ENCODE results near the gene ONECUT3. TPM values are rescaled to one million over a fixed set of nuclear protein-coding genes. Genes with fewer than 3 reads are reported as not detected.

Gene ONECUT3
- polyA plus RNA-seq, 3 donors, result 0.04 to 0.08 TPM; not detected in 1

DNA sequence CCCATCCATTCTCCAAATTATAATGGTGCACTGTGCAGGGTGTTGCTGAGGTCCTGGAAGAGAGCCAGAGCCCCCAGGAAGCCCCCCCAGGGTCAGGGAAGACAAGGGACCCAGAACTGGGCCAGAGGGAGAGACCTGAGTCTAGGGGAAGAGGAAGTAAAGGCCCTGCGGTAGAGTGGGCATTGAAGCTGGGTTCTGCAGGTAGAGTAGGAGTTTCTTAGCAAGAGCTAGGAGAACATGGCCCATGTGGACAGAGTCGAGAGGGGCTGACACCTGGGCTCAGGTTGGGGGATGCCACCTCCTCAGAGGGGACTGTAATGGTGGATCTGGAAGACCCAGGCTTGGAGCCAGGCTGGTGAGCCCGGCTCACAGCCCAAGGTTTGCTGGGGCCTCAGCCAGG lies 17.0 kb upstream of the ONECUT3 start:
- no peak for DNase-seq (ENCODE audit: extremely low read depth in 1 of 11, low read depth in 9 of 11, low spot score in 4 of 11)

DNA sequence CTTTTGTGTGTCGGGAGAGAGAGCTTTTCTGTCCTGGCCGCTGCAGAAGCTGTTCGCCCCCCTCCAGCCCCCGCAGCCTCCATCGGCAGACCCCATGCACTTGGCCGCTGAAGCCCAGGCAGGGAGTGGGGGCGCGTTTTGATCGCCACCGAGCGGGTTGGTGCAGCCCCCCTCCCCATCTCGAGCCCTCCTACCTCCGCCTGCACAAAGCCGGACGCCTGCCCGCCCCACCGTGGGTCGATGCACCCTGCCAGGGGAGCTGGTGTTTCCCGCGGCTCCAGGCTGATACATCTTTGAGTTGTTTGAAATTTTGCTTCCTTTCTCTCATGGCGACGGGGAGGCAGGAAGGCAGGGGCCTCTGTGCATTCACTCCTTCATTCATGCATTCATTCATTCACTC lies 16.4 kb upstream of the ONECUT3 start:
- no peak for DNase-seq (ENCODE audit: extremely low read depth in 1 of 11, low read depth in 9 of 11, low spot score in 4 of 11)

DNA sequence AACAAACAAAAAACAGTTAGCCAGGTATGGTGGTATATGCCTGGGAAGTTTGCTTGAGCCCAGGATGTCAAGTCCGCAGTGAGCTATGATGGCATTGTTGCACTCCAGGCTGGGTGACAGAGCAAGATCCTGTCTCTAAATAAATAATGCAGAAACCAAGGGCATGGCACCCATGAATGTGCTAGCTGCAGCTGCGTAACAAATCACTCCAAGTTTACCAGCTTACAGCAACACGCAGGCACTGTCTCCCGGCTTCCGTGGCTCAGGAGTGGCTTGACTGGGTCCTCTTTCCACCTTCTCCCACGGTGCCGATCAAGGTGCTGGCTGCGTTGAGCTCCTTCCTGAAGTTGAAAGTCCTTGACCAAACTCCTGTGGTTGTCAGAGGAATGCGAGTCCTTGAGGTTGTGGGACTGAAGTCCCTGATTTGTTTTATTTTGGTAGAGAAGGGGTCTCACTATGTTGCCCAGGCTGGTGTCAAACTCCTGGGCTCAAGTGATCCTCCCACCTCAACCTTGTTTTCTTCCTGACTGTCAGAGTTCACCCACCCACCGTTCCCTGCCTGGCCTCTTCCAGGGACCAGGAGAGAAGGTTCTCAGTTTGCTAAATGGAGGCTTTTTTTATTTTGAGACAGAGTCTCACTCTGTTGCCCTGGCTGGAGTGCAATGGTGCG lies 13.2 kb upstream of the ONECUT3 start:
- no peak for DNase-seq (ENCODE audit: extremely low read depth in 1 of 11, low read depth in 9 of 11, low spot score in 4 of 11)

DNA sequence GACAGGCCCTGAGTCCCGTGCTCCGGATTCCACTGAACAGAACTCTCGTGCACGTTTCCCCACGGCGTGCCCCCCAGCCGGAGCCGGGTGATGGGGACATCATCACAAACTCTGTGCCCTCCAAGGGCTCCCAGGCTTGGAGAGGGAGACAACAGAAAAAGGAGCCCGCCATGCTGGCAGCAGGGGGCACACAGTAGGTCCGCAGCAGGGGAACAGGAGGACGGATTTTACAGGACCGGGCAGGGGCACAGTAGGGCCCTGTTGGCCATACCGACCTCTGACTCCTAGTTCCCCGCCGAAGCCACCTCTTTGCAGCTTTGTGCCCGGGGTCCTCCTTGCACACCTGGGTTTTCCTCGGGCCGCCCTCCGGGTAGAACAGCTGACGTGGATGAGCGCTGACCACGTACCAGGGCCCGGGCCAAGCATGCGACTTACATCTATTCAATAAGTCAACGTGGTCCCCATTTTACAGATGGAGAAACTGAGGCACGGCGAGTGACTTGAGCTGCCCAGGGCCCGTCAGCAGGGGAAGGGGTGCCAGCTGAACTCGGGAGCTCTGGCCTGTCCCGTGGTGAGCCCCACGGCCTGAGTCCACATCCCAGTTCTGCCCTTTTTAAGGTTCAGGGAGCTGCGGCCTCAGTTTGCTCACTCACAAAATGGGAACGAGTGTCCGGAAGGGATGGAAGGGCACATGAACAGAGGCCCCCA lies 10.2 kb upstream of the ONECUT3 start:
- no peak for DNase-seq (ENCODE audit: extremely low read depth in 1 of 11, low read depth in 9 of 11, low spot score in 4 of 11)

DNA sequence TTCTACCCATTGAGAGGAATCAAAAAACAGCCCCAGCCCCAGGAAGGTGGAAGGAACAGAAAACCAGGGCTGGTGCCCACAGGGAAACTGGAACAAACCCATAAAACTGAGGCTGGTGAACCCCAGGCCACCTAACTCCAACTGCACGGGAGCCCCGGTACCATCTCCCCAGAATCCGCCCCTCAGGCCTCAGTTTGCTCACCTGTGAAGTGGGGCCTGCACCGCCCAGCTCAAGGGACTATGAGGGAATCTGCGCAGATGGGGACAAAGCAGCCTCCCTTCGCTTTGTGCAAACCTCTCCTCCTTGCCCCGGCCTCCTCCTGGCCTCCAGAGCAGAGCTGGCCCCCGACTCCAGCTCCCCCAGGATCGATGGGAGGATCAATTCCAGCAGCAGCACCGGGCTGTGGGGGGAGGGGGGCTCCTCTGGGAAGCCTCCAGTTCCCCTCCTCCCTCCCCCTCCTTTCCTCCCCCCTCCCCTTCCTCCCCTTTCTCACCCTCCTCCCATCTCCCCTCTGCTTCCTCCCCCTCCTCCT lies 9.1 kb upstream of the ONECUT3 start:
- no peak for DNase-seq (ENCODE audit: extremely low read depth in 1 of 11, low read depth in 9 of 11, low spot score in 4 of 11)

DNA sequence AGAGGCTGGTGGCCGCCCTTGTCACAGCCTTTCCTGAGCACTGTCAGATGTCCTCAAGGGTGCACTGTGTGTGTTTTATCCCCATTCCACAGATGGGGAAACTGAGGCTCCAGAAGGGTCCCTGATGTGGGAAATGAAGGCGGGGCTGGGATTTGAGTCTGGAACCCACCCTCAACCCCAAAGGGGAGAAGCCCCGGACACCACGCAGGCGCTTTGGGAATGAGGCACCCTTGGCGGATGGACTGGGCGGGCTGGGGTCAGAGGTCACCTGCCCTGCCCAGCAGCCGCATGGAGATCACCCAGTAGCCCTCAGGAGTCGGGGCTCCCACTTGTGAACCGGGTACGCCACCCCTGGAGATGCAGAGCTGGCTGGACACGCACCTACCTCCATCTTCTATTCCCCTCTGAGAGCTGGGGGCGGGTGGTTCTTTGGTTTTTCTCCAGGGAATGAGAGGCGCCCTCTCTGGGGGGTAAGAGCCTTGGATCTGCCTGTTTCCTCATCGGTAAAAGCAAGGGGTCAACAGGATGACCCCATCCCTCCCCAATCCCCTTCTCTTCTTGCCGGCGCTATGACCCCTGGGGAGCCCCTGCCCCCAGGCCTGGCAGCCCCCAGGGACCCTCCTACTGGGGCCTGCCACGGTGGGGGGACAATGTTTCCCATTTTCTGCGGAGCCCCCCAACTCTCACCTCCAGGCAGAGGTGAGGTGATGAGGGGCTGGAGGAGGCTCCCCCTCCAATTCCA lies 8.3 kb upstream of the ONECUT3 start:
- DNase-seq (ENCODE audit: extremely low read depth in 1 of 11, low read depth in 9 of 11, low spot score in 4 of 11), result no peak

DNA sequence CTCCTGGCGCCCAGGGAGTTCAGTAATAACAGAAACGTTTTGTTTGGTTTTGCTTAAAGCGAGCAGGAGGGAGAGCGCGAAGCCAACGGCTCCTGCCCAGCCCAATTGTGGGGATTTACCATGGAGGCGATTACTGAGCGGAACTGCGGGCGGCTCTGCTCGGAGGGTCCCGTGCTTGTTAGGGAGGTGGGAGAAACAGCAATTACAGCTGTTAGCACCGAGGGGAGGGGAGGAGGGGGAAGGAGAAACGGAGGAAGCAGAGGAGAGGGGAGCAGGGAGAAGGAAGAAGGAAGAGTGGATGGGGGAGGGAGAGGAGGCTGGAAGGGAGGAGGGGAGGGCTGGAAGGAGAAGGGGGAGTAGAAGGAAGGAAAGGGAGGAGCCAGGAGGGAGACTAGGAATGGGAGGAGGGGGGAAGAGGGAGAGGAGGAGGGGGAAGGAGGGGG lies 7.7 kb upstream of the ONECUT3 start:
- DNase-seq (ENCODE audit: extremely low read depth in 1 of 11, low read depth in 9 of 11, low spot score in 4 of 11), result no peak

DNA sequence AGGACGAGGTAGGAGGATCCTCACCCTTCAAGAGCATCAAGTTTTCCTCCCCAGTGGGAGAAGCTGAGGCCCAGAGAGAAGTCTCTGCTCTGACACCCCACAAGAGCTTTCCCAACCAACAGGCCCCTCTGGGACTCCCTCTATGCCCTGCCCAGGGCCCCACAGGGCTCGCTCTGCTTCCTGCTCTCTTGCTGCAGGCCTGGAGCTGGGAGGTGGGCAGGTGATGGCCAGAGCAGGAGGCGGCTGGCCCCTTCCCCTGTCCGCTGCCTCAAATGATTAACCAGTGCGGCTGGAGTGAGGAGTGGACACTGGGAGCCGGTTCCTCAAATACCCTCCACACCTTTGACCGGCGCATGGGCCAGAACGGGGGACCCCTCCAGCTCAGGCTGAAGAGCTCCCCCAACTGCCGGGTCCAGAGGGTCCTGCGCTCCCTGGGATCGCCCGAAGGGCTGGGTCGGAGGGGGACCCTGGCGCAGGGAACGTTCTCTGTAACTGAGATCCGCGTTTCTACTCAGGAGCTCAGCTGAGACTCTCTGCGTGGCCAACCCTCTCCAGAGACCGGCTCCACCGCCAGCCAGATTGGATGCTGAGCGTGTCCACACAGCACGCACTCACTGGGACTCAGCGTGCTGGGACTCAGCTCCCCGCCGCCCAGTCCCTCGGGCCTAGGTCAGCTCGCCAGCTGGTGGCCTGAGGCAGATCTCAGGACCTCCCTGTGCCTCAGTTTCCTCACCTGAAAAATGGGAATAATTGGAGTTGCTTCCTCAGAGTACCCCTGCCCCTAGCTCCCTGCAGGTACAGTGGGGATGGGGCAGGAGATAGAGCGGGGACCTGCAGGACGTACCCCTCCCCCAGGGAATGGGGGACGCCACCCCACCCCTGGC lies 6.7 kb upstream of the ONECUT3 start:
- no peak for DNase-seq (ENCODE audit: extremely low read depth in 1 of 11, low read depth in 9 of 11, low spot score in 4 of 11)

DNA sequence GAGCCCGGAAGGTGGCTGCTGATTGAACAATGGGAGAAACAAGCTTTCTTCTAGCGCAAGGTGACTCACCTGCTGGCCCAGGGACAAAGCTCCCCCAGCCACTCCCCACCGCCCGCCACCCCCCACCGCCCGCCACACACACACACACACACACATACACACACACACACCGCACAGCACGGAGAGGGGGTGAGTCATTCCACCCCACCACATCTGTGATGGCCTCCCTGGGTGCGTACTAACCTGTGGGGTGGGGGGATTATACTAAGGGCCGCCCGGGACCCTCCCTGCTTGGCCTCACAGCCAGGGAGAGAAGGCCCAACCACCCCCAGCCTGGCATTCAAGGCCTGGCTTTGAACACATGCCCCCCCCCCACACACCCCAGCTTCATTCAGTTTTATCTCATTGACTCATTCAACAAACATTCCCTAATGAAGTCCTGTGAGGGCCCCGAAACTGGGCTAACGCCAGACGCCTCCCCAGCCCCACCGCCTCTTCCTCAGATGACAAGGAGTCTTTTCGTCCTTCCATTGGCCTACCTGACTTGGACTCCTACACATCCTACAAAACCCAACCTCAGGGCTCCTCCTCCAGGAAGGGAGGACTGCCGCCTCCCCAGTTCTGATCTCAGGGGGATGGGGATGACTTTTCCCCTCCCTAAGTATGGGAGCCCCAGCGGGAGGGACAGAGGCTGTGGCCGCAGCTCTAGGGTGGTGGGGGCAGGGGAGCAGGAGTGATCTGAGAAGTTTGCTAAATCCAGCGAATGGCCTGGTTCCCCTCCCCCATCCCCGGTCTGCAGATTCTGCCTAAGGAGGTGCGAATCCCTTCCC lies 5.8 kb upstream of the ONECUT3 start:
- no peak for DNase-seq (ENCODE audit: extremely low read depth in 1 of 11, low read depth in 9 of 11, low spot score in 4 of 11)

DNA sequence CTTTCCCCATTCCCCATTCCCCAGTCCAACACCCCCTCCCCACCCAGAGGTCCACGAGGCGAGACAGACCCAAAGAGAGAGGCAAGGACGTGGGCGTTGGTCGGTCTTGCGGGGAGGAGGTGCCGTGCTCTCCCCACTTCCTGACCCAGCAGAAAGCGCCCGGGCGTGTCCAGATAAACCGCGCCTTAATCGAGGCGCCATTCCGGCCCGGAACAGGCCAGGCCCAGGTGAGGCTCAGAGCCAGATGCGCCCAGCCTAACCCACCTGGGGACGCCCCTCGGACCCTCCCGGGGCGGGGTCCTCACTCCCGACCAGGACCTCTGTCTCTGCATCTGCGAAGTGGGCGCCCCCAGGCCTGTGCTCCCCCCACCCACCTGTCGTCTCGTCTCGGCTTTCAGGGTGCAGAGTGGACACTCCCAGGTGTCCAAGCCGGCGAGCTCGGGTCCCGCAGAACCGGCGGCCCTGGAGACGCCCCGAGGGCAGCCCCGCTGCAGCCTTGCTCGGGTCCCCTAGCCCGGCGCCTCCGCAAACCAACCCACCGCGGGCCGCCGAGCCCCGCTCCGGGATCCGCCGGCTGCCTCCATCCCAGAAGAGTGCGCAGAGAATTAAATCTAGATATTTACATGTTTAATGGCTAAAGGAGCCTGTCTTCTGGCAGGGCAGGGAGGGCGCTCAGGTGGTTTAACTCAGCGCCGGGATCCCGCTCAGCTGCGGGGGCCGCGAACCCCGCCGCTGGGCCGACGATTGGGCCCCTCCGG lies 5.0 kb upstream of the ONECUT3 start:
- DNase-seq (ENCODE audit: extremely low read depth in 1 of 11, low read depth in 9 of 11, low spot score in 4 of 11), result no peak

DNA sequence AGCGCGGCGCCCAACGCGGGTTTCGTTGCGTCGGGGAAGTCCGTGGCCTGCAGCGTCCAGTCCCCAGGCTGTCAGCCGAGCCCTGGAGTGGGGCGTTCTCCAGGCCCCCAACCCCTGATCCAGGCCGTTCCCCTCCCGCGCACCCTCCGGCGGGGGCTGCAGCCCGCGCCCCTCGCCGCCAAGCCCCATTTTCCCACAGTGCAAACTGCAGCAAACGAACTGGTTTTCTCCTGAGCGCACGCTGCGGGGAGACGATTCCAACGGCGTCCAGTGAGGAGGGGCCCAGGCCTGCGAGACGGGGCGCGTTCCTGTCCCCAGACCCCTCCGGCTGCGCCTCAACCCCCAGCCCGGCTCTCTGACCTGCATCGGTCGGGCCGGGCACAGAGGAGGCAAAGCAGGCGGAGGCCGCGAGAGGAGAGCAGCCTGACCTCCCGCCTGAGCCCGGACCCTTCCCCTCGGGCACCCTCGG lies 4.4 kb upstream of the ONECUT3 start:
- no peak for DNase-seq (ENCODE audit: extremely low read depth in 1 of 11, low read depth in 9 of 11, low spot score in 4 of 11)

DNA sequence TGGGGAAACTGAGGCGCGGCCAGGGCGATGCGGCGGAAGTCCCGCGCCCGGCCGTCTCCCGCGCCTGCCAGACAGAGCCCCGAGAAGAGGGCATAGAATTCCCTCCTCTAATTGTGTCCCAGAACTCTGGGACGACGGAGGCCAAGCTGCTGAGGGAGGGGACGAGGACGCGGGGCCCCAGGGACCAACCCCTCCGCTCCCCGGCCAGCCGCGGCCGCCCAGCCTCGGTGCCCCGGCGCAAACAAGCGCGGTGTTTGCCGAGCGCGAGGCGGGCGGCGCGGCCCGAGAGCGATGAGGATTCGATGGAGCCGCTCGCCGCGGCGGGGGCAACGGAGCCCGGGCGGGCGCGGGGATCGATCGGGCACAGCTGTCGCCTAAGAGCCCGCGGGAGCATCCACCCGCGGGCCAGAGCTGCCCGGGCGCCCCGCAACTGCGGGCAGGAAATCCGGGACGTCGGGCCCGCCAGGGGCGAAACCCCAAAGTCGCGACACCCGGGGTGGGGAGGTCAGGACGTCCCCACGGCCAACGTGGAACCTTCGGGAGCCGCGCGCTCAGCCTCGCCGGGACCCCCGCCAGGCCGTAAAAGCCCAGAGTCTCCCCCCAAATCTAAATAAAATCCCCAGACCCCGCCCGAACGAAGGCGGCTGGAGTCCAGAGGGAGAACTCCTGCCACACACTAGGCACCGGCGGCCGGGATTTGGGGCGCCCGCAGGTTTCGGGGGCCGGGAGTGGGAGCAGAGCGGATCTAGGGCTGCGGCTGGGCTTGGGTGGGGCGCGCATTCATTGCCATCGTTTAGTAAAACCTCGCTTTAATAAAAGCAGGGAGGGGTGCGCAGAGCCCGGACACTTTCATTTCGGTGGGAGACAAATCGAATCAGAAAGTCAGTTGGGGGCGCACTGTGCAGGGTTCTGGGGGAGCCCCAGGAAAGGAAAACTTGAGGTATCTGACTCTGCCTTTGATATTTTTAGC lies 3.6 kb upstream of the ONECUT3 start:
- DNase-seq (ENCODE audit: extremely low read depth in 1 of 11, low read depth in 9 of 11, low spot score in 4 of 11), result no peak

DNA sequence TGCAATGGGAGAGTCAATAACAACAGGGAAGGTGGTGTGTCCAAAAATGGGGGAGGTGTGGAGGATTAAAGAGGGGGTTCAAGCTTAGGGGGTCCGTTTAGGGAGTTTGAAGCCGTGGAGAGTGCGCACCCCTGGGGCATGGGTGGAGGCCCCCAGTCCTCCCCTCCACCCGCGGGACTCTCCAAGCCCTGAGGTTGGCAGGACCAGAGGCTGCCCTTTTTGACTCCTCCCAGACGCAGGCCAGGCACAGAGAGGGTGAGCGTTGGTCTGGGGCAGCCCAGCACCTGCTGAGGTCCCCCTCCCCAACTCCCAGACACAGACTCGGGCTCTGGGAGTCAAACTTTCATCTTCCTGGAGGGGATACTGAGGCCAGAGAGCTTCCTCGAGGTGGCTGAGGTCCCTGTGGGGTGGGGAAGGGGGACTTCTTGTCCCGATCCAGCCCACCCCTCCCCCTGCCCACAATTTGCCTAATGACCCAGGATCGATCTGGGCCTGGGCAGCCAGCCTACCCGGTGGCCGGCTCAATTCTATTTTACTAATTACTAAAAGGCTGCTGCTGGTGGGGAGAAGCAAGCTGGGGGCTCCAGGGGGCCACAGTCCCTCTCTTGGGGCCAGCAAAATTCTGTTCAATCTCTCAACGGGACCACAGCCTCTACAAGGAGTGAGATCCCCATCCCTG lies 2.8 kb upstream of the ONECUT3 start:
- no peak for DNase-seq (ENCODE audit: extremely low read depth in 1 of 11, low read depth in 9 of 11, low spot score in 4 of 11)

DNA sequence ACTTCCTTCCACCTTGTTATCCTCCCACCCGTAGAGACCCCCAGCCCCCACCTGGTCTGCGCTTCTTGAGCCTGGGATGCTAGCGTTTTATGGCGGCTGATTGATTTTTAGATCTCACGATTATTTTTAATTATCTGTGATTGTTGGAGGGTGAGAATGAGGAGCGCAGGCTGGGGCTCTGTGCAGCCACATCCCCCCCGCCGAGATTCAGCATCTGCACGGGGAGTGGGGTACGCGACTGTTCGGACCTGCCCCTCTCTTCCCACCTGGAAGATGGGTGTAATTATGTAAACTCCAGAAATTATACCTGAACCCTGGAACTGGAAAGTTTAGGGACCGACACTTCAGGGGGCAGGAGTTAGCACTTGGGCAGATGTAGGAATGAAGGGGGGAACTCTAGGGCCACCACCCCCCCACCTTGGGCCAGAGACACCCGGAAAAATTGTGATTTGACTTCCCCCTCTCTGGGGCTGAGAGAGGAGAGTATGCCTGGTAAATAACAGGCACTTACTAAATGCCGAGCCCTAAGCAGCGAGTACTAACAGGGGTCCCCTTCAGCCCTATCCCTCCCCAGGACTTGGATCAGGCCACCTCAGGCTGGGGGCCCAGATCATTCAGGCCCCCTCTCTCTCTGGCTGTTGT lies 1.8 kb upstream of the ONECUT3 start:
- DNase-seq (ENCODE audit: extremely low read depth in 1 of 11, low read depth in 9 of 11, low spot score in 4 of 11), result no peak

DNA sequence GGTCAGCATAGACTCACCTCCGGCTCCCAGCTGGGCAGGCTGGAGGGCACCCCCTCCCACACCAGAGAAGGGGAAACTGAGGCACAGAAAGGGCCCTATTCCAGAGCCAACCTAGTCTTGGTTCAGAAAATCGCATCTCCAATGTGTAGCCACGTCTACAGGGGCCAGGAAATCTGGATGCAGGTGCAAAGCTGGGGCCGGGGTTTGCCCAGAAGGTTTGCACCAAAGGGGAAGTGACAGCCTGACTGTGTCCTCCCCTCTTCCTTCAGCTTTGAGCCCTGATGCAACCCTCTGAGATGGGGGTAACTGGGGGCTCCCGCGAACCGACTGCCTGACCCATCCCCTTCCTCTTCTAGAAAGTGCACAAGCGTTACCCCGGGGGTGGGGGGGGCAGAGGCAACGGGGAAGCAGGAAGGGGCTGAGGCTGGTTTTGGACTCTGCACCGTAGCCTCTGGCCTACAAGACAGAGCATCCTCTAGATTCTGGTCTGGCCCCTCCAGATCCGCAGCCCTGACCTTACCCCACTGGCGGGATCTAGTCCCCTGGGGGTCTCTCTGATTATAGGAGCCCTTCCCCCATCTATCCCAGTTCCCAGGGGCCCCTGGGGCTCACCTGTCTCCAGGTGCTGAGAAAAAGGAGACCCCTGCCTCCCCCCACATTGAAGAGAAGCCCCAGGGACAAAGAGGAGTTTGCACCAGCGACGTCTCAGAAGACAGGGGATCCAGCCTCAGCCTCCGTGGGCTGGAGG lies 1.1 kb upstream of the ONECUT3 start:
- DNase-seq (ENCODE audit: extremely low read depth in 1 of 11, low read depth in 9 of 11, low spot score in 4 of 11), result no peak

Measured in renal cortex interstitium (tissue), 11 donors.